IMR-90 (cell line): ENCODE data around the gene PRR5L.

Experiments used
- BHLHE40 ChIP-seq: fragments of 150-350 bp; IDR thresholded peaks from 2 replicates; pipeline ENCODE4 v1.6.1; 2016; ENCODE audit warnings: mild to moderate bottlenecking, low read depth, low read length
- CEBPB ChIP-seq: IDR thresholded peaks from 2 replicates; pipeline ENCODE4 v1.6.1; 2012; ENCODE audit warnings: low read depth, low read length, improper control_type of control experiment
- CTCF ChIP-seq: conservative IDR thresholded peaks from 2 replicates; pipeline ENCODE4 v1.5.1; 2012; ENCODE audit warnings: mild to moderate bottlenecking, low read depth, low read length, improper control_type of control experiment
- ELK1 ChIP-seq: fragments of 150-350 bp; IDR thresholded peaks from 2 replicates; pipeline ENCODE4 v1.6.1; 2016; ENCODE audit warnings: low read depth, mild to moderate bottlenecking, low read length, moderate library complexity, borderline replicate concordance
- FOS ChIP-seq: fragments of 150-350 bp; IDR thresholded peaks from 2 replicates; pipeline ENCODE4 v1.6.1; 2016; ENCODE audit warnings: low read depth, low read length
- MAZ ChIP-seq: IDR thresholded peaks from 2 replicates; pipeline ENCODE4 v1.6.1; 2012; ENCODE audit warnings: low read depth, mild to moderate bottlenecking, low read length, improper control_type of control experiment, moderate library complexity, borderline replicate concordance
- MXI1 ChIP-seq: IDR thresholded peaks from 2 replicates; pipeline ENCODE4 v1.6.1; 2012; ENCODE audit warnings: low read depth, mild to moderate bottlenecking, low read length, moderate library complexity, borderline replicate concordance
- POLR2A ChIP-seq: IDR thresholded peaks from 2 replicates; pipeline ENCODE4 v1.6.1; 2012; ENCODE audit warnings: mild to moderate bottlenecking, low read depth, low read length
- RAD21 ChIP-seq: IDR thresholded peaks from 2 replicates; pipeline ENCODE4 v1.6.1; 2012; ENCODE audit warnings: low read length, improper control_type of control experiment
- RCOR1 ChIP-seq: IDR thresholded peaks from 2 replicates; pipeline ENCODE4 v1.6.1; 2012; ENCODE audit warnings: mild to moderate bottlenecking, low read length, improper control_type of control experiment; ENCODE audit not compliant: insufficient replicate concordance
- RFX5 ChIP-seq: IDR thresholded peaks from 2 replicates; pipeline ENCODE4 v1.8.0; 2012; ENCODE audit warnings: low read depth, mild to moderate bottlenecking, low read length, moderate library complexity
- SMC3 ChIP-seq: fragments of 150-350 bp; IDR thresholded peaks from 2 replicates; pipeline ENCODE4 v1.6.1; 2016; ENCODE audit warnings: low read depth, mild to moderate bottlenecking, antibody characterized with exemption, low read length, moderate library complexity
- USF2 ChIP-seq: fragments of 150-350 bp; IDR thresholded peaks from 2 replicates; pipeline ENCODE4 v1.6.1; 2017; ENCODE audit warnings: mild to moderate bottlenecking, antibody characterized with exemption, low read length, low read depth

- no peak for TF ChIP-seq CEBPB
- no peak for TF ChIP-seq POLR2A
- no peak for TF ChIP-seq CTCF
- TF ChIP-seq FOS = no peak
- TF ChIP-seq RAD21 = no peak
- TF ChIP-seq RFX5 = no peak
- no peak for TF ChIP-seq ELK1
- TF ChIP-seq RCOR1 = no peak
- TF ChIP-seq USF2 = no peak
- no peak for TF ChIP-seq BHLHE40
- no peak for TF ChIP-seq MXI1
- no peak for TF ChIP-seq MAZ
- TF ChIP-seq SMC3 = no peak
These were observed 18.3 kb downstream of the PRR5L start for GRCh38 chr11:36314434-36314767.
